Mesenchymal stem cell (in vitro differentiated cells and primary cell): Measurements from ENCODE around the gene DRD1.
"Not testable (repeated sequence)": the region's sequence is repeated elsewhere in the genome, so short reads cannot be mapped to it uniquely, and the experiment has no call there.

Source experiments
- DNase-seq: peaks from one replicate; pipeline ENCODE4 v3.0.0-alpha.2; 2013
- H2AFZ ChIP-seq: one replicate; pipeline ENCODE4 v1.6.1; 2013; ENCODE audit warnings: low read depth, mild to moderate bottlenecking, control low read depth, inconsistent platforms, low read length, moderate library complexity
- H2AK5ac ChIP-seq: 2 replicates; pipeline ENCODE4 v1.6.1; 2013; ENCODE audit warnings: low read length, moderate library complexity, mild to moderate bottlenecking, inconsistent platforms; ENCODE audit not compliant: severe bottlenecking
- H2BK120ac ChIP-seq: one replicate; pipeline ENCODE4 v1.6.1; 2013; ENCODE audit warnings: low read depth, mild to moderate bottlenecking, inconsistent platforms, low read length, moderate library complexity
- H2BK12ac ChIP-seq, 2 experiments: one replicate each; pipeline ENCODE4 v1.6.1; 2013; ENCODE audit warnings: inconsistent platforms in 2 of 2, low read length in 2 of 2, mild to moderate bottlenecking in 2 of 2, moderate library complexity in 2 of 2, control low read depth in 1 of 2
- H2BK15ac ChIP-seq: one replicate; pipeline ENCODE4 v1.6.1; 2013; ENCODE audit warnings: mild to moderate bottlenecking, low read depth, inconsistent platforms; ENCODE audit not compliant: poor library complexity, severe bottlenecking
- H2BK5ac ChIP-seq: 2 replicates; pipeline ENCODE4 v1.6.1; 2013; ENCODE audit warnings: low read depth, mild to moderate bottlenecking, low read length, control low read depth, inconsistent platforms; ENCODE audit not compliant: poor library complexity, severe bottlenecking
- H3K14ac ChIP-seq, 2 experiments: one replicate each; pipeline ENCODE4 v1.6.1; 2013; ENCODE audit warnings: inconsistent platforms in 2 of 2, low read length in 2 of 2, control low read depth in 1 of 2, mild to moderate bottlenecking in 1 of 2, moderate library complexity in 1 of 2
- H3K18ac ChIP-seq, 2 experiments: one replicate each; pipeline ENCODE4 v1.6.1; 2013; ENCODE audit warnings: inconsistent platforms in 2 of 2, low read length in 2 of 2, control low read depth in 1 of 2, low read depth in 1 of 2, mild to moderate bottlenecking in 1 of 2
- H3K23ac ChIP-seq, 2 experiments: one replicate each; pipeline ENCODE4 v1.6.1; 2013; ENCODE audit warnings: inconsistent platforms in 2 of 2, low read length in 2 of 2, mild to moderate bottlenecking in 2 of 2, moderate library complexity in 2 of 2, control low read depth in 1 of 2
- H3K27ac ChIP-seq: 2 replicates; pipeline ENCODE4 v1.5.1; 2013; ENCODE audit warnings: mild to moderate bottlenecking, moderate library complexity, low read length, control low read depth, inconsistent platforms; ENCODE audit not compliant: poor library complexity, severe bottlenecking
- H3K27me3 ChIP-seq, 2 experiments: 2 replicates each; pipeline versions ENCODE4 v1.6.1 to v1.7.0; 2013; ENCODE audit warnings: low read length in 2 of 2, mild to moderate bottlenecking in 2 of 2, moderate library complexity in 2 of 2, control low read depth in 1 of 2, inconsistent platforms in 1 of 2; ENCODE audit not compliant: control insufficient read depth in 1 of 2, insufficient read depth in 1 of 2
- H3K36me3 ChIP-seq, 2 experiments: 2 replicates each; pipeline versions ENCODE4 v1.6.1 to v1.7.0; 2013; ENCODE audit warnings: low read length in 2 of 2, control low read depth in 1 of 2, inconsistent platforms in 1 of 2, low read depth in 1 of 2, mild to moderate bottlenecking in 1 of 2; ENCODE audit not compliant: insufficient read depth in 2 of 2, control insufficient read depth in 1 of 2
- H3K4ac ChIP-seq, 2 experiments: one replicate each; pipeline ENCODE4 v1.6.1; 2013; ENCODE audit warnings: inconsistent platforms in 2 of 2, low read length in 2 of 2, mild to moderate bottlenecking in 2 of 2, moderate library complexity in 2 of 2, control low read depth in 1 of 2, low read depth in 1 of 2
- H3K4me1 ChIP-seq: 2 replicates; pipeline ENCODE4 v1.6.1; 2013; ENCODE audit warnings: low read depth, low read length, control low read depth; ENCODE audit not compliant: control insufficient read depth, insufficient read depth
- H3K4me2 ChIP-seq: 2 replicates; pipeline ENCODE4 v1.6.1; 2013; ENCODE audit warnings: low read length, mild to moderate bottlenecking, inconsistent platforms; ENCODE audit not compliant: poor library complexity, severe bottlenecking
- H3K4me3 ChIP-seq, 2 experiments: 2 replicates each; pipeline versions ENCODE4 v1.5.1 to v1.7.0; 2013; ENCODE audit warnings: low read length in 2 of 2, mild to moderate bottlenecking in 2 of 2, control low read depth in 1 of 2, low read depth in 1 of 2; ENCODE audit not compliant: insufficient read depth in 1 of 2
- H3K79me1 ChIP-seq: replicated peaks from 2 replicates; pipeline ENCODE4 v1.6.1; 2013; ENCODE audit warnings: mild to moderate bottlenecking, control low read depth, low read length, inconsistent platforms; ENCODE audit not compliant: poor library complexity, severe bottlenecking
- H3K9ac ChIP-seq: 2 replicates; pipeline ENCODE4 v1.7.0; 2013; ENCODE audit warnings: mild to moderate bottlenecking, low read length, moderate library complexity
- H3K9me3 ChIP-seq: 2 replicates; pipeline ENCODE4 v1.7.0; 2013; ENCODE audit warnings: mild to moderate bottlenecking, low read length; ENCODE audit not compliant: control insufficient read depth
- H4K8ac ChIP-seq: one replicate; pipeline ENCODE4 v1.6.1; 2013; ENCODE audit warnings: inconsistent platforms, mild to moderate bottlenecking, low read length, moderate library complexity
- H4K91ac ChIP-seq: one replicate; pipeline ENCODE4 v1.6.1; 2013; ENCODE audit warnings: mild to moderate bottlenecking, low read length, inconsistent platforms
- WGBS: methylation state at CpG from one replicate; pipeline ENCODE4 v1.1.7; 2013; ENCODE audit warnings: mixed read lengths; 5-methylcytosine and 5-hydroxymethylcytosine counted together

Gene DRD1

GRCh38 chr5:175436359-175436758 is 7.6 kb downstream of the DRD1 start:
- Histone ChIP-seq H2AFZ (no peak overlapping the region), H2BK5ac (no peak overlapping the region), H3K9me3 (no peaks in the 10 kb centered on the region), H3K4me1 (no peaks in the 10 kb centered on the region), H3K4ac (no peak overlapping the region), H2AK5ac (no peak overlapping the region), H3K4me2 (no peak overlapping the region), H2BK120ac (no peak overlapping the region), H3K23ac (no peak overlapping the region), H2BK15ac (no peak overlapping the region), H3K27ac (no peak overlapping the region), H4K8ac (no peak overlapping the region), H3K36me3 (no peaks in the 10 kb centered on the region), H3K9ac (no peak overlapping the region), H3K18ac (no peak overlapping the region), H4K91ac (no peak overlapping the region), H3K4me3 (no peak overlapping the region), H2BK12ac (no peak overlapping the region), H3K27me3 (peaks cover 0 to 11% of the 10 kb centered on the region in 2 experiments), H3K14ac (no peak overlapping the region), H3K79me1 (no peaks in the 10 kb centered on the region)
- 52% methylated on average over 7 of the region's 8 CpGs for WGBS
- DNase-seq, result no peak

- H4K91ac ChIP-seq, result no peak overlapping the region
- no peaks in the 10 kb centered on the region for H3K9me3 ChIP-seq
- no peak overlapping the region for H3K4me3 ChIP-seq
- H4K8ac ChIP-seq, result no peak overlapping the region
- H3K36me3 ChIP-seq, result no peaks in the 10 kb centered on the region
- H2BK120ac ChIP-seq, result no peak overlapping the region
- no peak overlapping the region for H3K23ac ChIP-seq
- H2BK15ac ChIP-seq, result no peak overlapping the region
- no peak overlapping the region for H3K14ac ChIP-seq
- H3K9ac ChIP-seq, result no peak overlapping the region
- no peak overlapping the region for H2AK5ac ChIP-seq
- H3K79me1 ChIP-seq, result no peaks in the 10 kb centered on the region
- H3K4me2 ChIP-seq, result no peak overlapping the region
- H2AFZ ChIP-seq, result no peak overlapping the region
- no peak overlapping the region for H3K18ac ChIP-seq
- no peak overlapping the region for H2BK5ac ChIP-seq
- no peaks in the 10 kb centered on the region for H3K4me1 ChIP-seq
- peaks cover 0 to 7% of the 10 kb centered on the region in 2 experiments for H3K27me3 ChIP-seq
- H3K27ac ChIP-seq, result no peak overlapping the region
- H3K4ac ChIP-seq, result no peak overlapping the region
- no peak overlapping the region for H2BK12ac ChIP-seq
- no peak for DNase-seq
- WGBS, result 54% methylated on average over 6 of the region's 6 CpGs
These were observed 9.2 kb downstream of the DRD1 start for GRCh38 chr5:175434800-175435199.

GRCh38 chr5:175427762-175428161 is 16.2 kb downstream of the DRD1 start:
- H3K9me3 ChIP-seq, result no peaks in the 10 kb centered on the region
- no peak overlapping the region for H4K91ac ChIP-seq
- no peak overlapping the region for H3K4ac ChIP-seq
- H3K27me3 ChIP-seq, result no peaks in the 10 kb centered on the region
- no peak for DNase-seq
- no peaks in the 10 kb centered on the region for H3K79me1 ChIP-seq
- H4K8ac ChIP-seq, result no peak overlapping the region
- WGBS, result 43% methylated on average over 1 of the region's 2 CpGs
- no peak overlapping the region for H2BK12ac ChIP-seq
- no peaks in the 10 kb centered on the region for H3K4me1 ChIP-seq
- H2AK5ac ChIP-seq, result no peak overlapping the region
- H3K18ac ChIP-seq, result no peak overlapping the region
- no peak overlapping the region for H2BK120ac ChIP-seq
- H3K36me3 ChIP-seq, result no peaks in the 10 kb centered on the region
- no peak overlapping the region for H3K4me2 ChIP-seq
- H3K14ac ChIP-seq, result no peak overlapping the region
- H3K9ac ChIP-seq, result no peak overlapping the region
- H3K4me3 ChIP-seq, result no peak overlapping the region
- no peak overlapping the region for H3K23ac ChIP-seq
- H3K27ac ChIP-seq, result no peak overlapping the region
- no peak overlapping the region for H2BK15ac ChIP-seq
- no peak overlapping the region for H2BK5ac ChIP-seq
- H2AFZ ChIP-seq, result no peak overlapping the region

- not testable (repeated sequence) for H3K4ac ChIP-seq, H2BK5ac ChIP-seq, H2BK15ac ChIP-seq, H2AFZ ChIP-seq, H3K4me1 ChIP-seq, H3K4me2 ChIP-seq, H4K8ac ChIP-seq, H3K4me3 ChIP-seq, H2BK120ac ChIP-seq, H3K27me3 ChIP-seq, H4K91ac ChIP-seq, H2AK5ac ChIP-seq, H2BK12ac ChIP-seq, DNase-seq, H3K79me1 ChIP-seq, H3K23ac ChIP-seq, H3K36me3 ChIP-seq, H3K18ac ChIP-seq, H3K14ac ChIP-seq, H3K9ac ChIP-seq, H3K27ac ChIP-seq, H3K9me3 ChIP-seq
These were observed 19.4 kb downstream of the DRD1 start for GRCh38 chr5:175424594-175424993.
